Astrocyte (in vitro differentiated cells and primary cell): Measurements from ENCODE around the gene STARD3NL. TPM values are rescaled to one million over a fixed set of nuclear protein-coding genes. Genes with fewer than 3 reads are reported as not detected.

Source experiments
- DNase-seq: peaks from one replicate; pipeline ENCODE4 v3.0.0-alpha.2; 2010; ENCODE audit warnings: low read depth
- FAIRE-seq: peaks from 2 replicates; lab custom pipeline; 2011; peaks lifted over from hg19 to GRCh38; lab: Jason Lieb, UNC
- H2AFZ ChIP-seq: 2 replicates; pipeline ENCODE4 v1.6.0; 2012; ENCODE audit warnings: low read depth, low read length, inconsistent platforms
- H3K27ac ChIP-seq: 2 replicates; pipeline ENCODE4 v1.5.1; 2011; ENCODE audit warnings: low read depth, low read length, inconsistent platforms
- H3K27me3 ChIP-seq: 2 replicates; pipeline ENCODE4 v1.6.0; 2011; ENCODE audit warnings: low read length, inconsistent platforms; ENCODE audit not compliant: insufficient read depth
- H3K36me3 ChIP-seq: 2 replicates; pipeline ENCODE4 v1.5.1; 2011; ENCODE audit warnings: low read length, inconsistent platforms; ENCODE audit not compliant: insufficient read depth
- H3K4me1 ChIP-seq: 2 replicates; pipeline ENCODE4 v1.5.1; 2011; ENCODE audit warnings: low read length, inconsistent platforms; ENCODE audit not compliant: insufficient read depth
- H3K4me2 ChIP-seq: 2 replicates; pipeline ENCODE4 v1.6.0; 2012; ENCODE audit warnings: low read length, inconsistent platforms
- H3K4me3 ChIP-seq: 2 replicates; pipeline ENCODE4 v1.5.1; 2011; ENCODE audit warnings: low read depth, mild to moderate bottlenecking, low read length, inconsistent platforms; ENCODE audit not compliant: insufficient read depth
- H3K79me2 ChIP-seq: 2 replicates; pipeline ENCODE4 v1.6.0; 2012; ENCODE audit warnings: mild to moderate bottlenecking, low read length, inconsistent platforms; ENCODE audit not compliant: insufficient read depth
- H3K9ac ChIP-seq: 2 replicates; pipeline ENCODE4 v1.6.0; 2012; ENCODE audit warnings: mild to moderate bottlenecking, low read length, inconsistent platforms
- H3K9me3 ChIP-seq: 2 replicates; pipeline ENCODE4 v1.5.1; 2012; ENCODE audit warnings: low read depth, mild to moderate bottlenecking, low read length, inconsistent platforms; ENCODE audit not compliant: insufficient read depth
- H4K20me1 ChIP-seq: 2 replicates; pipeline ENCODE4 v1.6.0; 2012; ENCODE audit warnings: low read length, inconsistent platforms; ENCODE audit not compliant: insufficient read depth
- H3K27ac Mint-ChIP-seq: one replicate; pipeline ENCODE4 v1.8.0; 2021; ENCODE audit warnings: mild to moderate bottlenecking, mixed read lengths; ENCODE audit not compliant: unreplicated experiment
- H3K27me3 Mint-ChIP-seq: one replicate; pipeline ENCODE4 v1.8.0; 2021; ENCODE audit warnings: low read depth, mixed read lengths; ENCODE audit not compliant: unreplicated experiment
- H3K36me3 Mint-ChIP-seq: one replicate; pipeline ENCODE4 v1.8.0; 2021; ENCODE audit warnings: low read depth, mixed read lengths; ENCODE audit not compliant: unreplicated experiment
- H3K4me1 Mint-ChIP-seq: one replicate; pipeline ENCODE4 v1.8.0; 2021; ENCODE audit warnings: low read depth, mixed read lengths; ENCODE audit not compliant: unreplicated experiment
- H3K4me3 Mint-ChIP-seq: one replicate; pipeline ENCODE4 v1.8.0; 2021; ENCODE audit warnings: mild to moderate bottlenecking, moderate library complexity, mixed read lengths; ENCODE audit not compliant: unreplicated experiment
- H3K9me3 Mint-ChIP-seq: one replicate; pipeline ENCODE4 v1.8.0; 2021; ENCODE audit warnings: mild to moderate bottlenecking, mixed read lengths; ENCODE audit not compliant: unreplicated experiment
- EZH2 ChIP-seq: IDR thresholded peaks from 2 replicates; pipeline ENCODE4 v1.6.1; 2012; ENCODE audit warnings: mild to moderate bottlenecking, low read length, inconsistent platforms; ENCODE audit not compliant: insufficient read depth
- total RNA-seq: library from RNA; stranded (reverse); gene quantifications from 2 replicates; pipeline ENCODE4 v1.2.1, GENCODE V29; 2021
- TF ChIP-seq, protein P1 (sequence below): IDR thresholded peaks from 2 replicates; pipeline ENCODE4 v1.5.1; 2011; ENCODE audit warnings: low read depth, mild to moderate bottlenecking, inconsistent platforms, low read length, moderate library complexity; ENCODE audit not compliant: insufficient read depth

The STARD3NL gene
- total RNA-seq, 1 donor from 2014 or later, result 85.8 TPM

DNA sequence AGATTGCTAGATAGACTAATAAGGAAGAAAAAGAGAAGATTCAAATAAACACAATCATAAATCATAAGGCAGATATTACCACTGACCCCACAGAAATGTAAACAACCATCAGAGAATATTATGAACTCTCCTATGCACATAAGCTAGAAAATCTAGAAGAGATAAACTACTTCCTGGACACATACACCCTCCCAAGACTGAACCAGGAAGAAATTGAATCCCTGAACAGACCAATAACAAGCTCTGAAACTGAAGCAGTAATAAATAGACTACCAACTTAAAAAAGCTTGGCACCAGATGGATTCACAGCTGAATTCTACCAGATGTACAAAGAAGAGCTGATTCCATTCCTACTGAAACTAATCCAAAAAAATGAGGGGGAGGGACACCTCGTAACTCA lies 24.5 kb upstream of the STARD3NL start:
- no peaks in the 10 kb centered on the region for H3K9me3 ChIP-seq
- no peaks in the 10 kb centered on the region for H3K36me3 ChIP-seq
- no peaks in the 10 kb centered on the region for H4K20me1 ChIP-seq
- no peak overlapping the region for H3K27ac Mint-ChIP-seq
- no peaks in the 10 kb centered on the region for H3K79me2 ChIP-seq
- peaks cover 4% of the 10 kb centered on the region for H3K9me3 Mint-ChIP-seq
- H3K36me3 Mint-ChIP-seq, result no peaks in the 10 kb centered on the region
- H3K4me1 ChIP-seq, result no peaks in the 10 kb centered on the region
- FAIRE-seq (no peak), DNase-seq (no peak)
- TF ChIP-seq, protein P1, sequence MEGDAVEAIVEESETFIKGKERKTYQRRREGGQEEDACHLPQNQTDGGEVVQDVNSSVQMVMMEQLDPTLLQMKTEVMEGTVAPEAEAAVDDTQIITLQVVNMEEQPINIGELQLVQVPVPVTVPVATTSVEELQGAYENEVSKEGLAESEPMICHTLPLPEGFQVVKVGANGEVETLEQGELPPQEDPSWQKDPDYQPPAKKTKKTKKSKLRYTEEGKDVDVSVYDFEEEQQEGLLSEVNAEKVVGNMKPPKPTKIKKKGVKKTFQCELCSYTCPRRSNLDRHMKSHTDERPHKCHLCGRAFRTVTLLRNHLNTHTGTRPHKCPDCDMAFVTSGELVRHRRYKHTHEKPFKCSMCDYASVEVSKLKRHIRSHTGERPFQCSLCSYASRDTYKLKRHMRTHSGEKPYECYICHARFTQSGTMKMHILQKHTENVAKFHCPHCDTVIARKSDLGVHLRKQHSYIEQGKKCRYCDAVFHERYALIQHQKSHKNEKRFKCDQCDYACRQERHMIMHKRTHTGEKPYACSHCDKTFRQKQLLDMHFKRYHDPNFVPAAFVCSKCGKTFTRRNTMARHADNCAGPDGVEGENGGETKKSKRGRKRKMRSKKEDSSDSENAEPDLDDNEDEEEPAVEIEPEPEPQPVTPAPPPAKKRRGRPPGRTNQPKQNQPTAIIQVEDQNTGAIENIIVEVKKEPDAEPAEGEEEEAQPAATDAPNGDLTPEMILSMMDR, result no peak
- no peak for TF ChIP-seq EZH2
- no peak overlapping the region for H3K4me3 ChIP-seq
- H3K27ac ChIP-seq, result no peak overlapping the region
- no peaks in the 10 kb centered on the region for H3K4me1 Mint-ChIP-seq
- H3K27me3 ChIP-seq, result no peaks in the 10 kb centered on the region
- H3K4me3 Mint-ChIP-seq, result no peak overlapping the region
- no peak overlapping the region for H3K9ac ChIP-seq
- H3K27me3 Mint-ChIP-seq, result no peaks in the 10 kb centered on the region
- no peak overlapping the region for H3K4me2 ChIP-seq
- no peak overlapping the region for H2AFZ ChIP-seq

DNA sequence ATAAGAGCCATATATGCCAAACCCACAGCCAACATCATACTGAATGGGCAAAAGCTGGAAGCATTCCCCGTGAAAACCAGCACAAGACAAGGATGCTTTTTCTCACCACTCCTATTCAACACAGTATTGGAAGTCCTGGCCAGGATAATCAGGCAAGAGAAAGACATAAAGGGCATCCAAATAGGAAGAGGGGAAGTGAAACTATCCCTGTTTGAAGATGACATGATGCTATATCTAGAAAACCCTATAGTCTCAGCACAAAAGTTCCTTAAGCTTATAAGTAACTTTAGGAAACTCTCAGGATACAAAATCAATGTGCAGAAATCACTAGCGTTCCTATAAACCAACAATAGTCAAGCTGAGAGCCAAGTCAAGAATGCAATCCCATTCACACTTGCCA lies 23.8 kb upstream of the STARD3NL start:
- H3K4me3 ChIP-seq, result no peak overlapping the region
- no peak overlapping the region for H3K9ac ChIP-seq
- TF ChIP-seq EZH2, result no peak
- TF ChIP-seq, protein P1, result no peak
- H3K79me2 ChIP-seq, result no peaks in the 10 kb centered on the region
- H3K4me1 Mint-ChIP-seq, result no peaks in the 10 kb centered on the region
- H4K20me1 ChIP-seq, result no peaks in the 10 kb centered on the region
- H3K4me3 Mint-ChIP-seq, result no peak overlapping the region
- H3K36me3 Mint-ChIP-seq, result no peaks in the 10 kb centered on the region
- H3K9me3 ChIP-seq, result no peaks in the 10 kb centered on the region
- no peak overlapping the region for H2AFZ ChIP-seq
- no peak overlapping the region for H3K27ac ChIP-seq
- no peak overlapping the region for H3K27ac Mint-ChIP-seq
- no peak for FAIRE-seq
- peaks cover 4% of the 10 kb centered on the region for H3K9me3 Mint-ChIP-seq
- no peak for DNase-seq
- H3K36me3 ChIP-seq, result no peaks in the 10 kb centered on the region
- no peaks in the 10 kb centered on the region for H3K4me1 ChIP-seq
- H3K4me2 ChIP-seq, result no peak overlapping the region
- H3K27me3 ChIP-seq, result no peaks in the 10 kb centered on the region
- H3K27me3 Mint-ChIP-seq, result no peaks in the 10 kb centered on the region

DNA sequence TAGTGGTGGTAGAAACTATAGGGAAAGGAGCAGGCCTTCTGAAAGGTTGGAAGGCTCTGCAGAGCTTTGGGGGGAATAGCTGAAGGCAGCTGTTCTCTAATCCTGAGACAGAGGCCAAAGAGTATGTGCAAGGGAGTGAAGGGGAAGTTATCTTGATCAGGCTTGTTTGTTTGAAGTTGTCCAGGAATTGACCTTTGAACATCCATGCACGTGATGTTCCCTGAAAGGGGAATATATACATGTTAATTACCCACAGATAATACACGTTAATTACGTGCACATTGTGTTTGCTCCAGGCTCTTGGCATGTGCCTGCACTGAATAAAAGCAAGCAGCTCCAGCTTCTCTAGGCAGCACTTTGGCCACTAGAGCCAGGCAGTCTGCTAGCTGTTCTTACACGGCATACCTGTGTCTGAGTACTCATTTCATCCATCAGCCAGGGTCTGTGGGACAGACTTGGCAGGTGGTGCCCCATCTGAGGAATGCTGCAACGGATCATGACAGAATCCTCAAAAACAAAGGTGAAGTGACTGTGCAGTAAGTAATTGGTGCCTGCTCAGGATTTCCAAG lies 18.0 kb upstream of the STARD3NL start:
- DNase-seq (no peak), FAIRE-seq (no peak)
- no peaks in the 10 kb centered on the region for H3K9me3 ChIP-seq
- Mint-ChIP-seq H3K27me3 (no peaks in the 10 kb centered on the region), H3K4me1 (no peaks in the 10 kb centered on the region), H3K9me3 (peaks cover 8% of the 10 kb centered on the region), H3K4me3 (no peak overlapping the region), H3K36me3 (no peaks in the 10 kb centered on the region), H3K27ac (no peak overlapping the region)
- H3K27ac ChIP-seq, result no peak overlapping the region
- no peaks in the 10 kb centered on the region for H4K20me1 ChIP-seq
- H3K27me3 ChIP-seq, result no peaks in the 10 kb centered on the region
- no peak overlapping the region for H3K4me3 ChIP-seq
- H3K9ac ChIP-seq, result no peak overlapping the region
- no peaks in the 10 kb centered on the region for H3K4me1 ChIP-seq
- H2AFZ ChIP-seq, result no peak overlapping the region
- TF ChIP-seq, protein P1, result no peak
- no peak for TF ChIP-seq EZH2
- H3K4me2 ChIP-seq, result no peak overlapping the region
- H3K36me3 ChIP-seq, result no peaks in the 10 kb centered on the region
- no peaks in the 10 kb centered on the region for H3K79me2 ChIP-seq
